A549 (cell line): ENCODE results near the gene ZNF234. TPM values are rescaled to one million over a fixed set of nuclear protein-coding genes. Genes with fewer than 3 reads are reported as not detected.
A peak's percentile ranks its signal among the peaks of the same experiment; 100 is the strongest.

Experiments
- ATAC-seq, 2 experiments: fragments of 200-7000 bp in 1 of 2; fragments of >200 bp in 1 of 2; cut with Nextera tagmentation in 1 of 2; cut with Tn5 transposase in 1 of 2; 3 replicates each; pipeline versions ENCODE4 v1.8.0 to v1.9.1; 2018 to 2020; ENCODE audit warnings: mild to moderate bottlenecking in 1 of 2, moderate library complexity in 1 of 2
- CTCF ChIA-PET: fragments of 300-600 bp; sonication (Branson Sonifier 250); formaldehyde crosslinking; extraction: SDS; loops from one replicate; lab custom pipeline; 2021; ENCODE audit warnings: antibody characterized with exemption, inconsistent platforms; lab: Yijun Ruan, JAX
- POLR2A ChIA-PET: fragments of 350-600 bp; formaldehyde crosslinking; extraction: SDS; loops from one replicate; lab custom pipeline; 2021; ENCODE audit warnings: antibody characterized with exemption, inconsistent platforms; lab: Yijun Ruan, JAX
- DNase-seq, 2 experiments: peaks; one replicate each; pipeline versions ENCODE4 v3.0.0 to v3.0.0-alpha.2; 2011 to 2016; ENCODE audit warnings: low read depth in 1 of 2, low spot score in 1 of 2
- FAIRE-seq: peaks from 2 replicates; lab custom pipeline; 2011; peaks lifted over from hg19 to GRCh38; lab: Jason Lieb, UNC
- H3K27ac ChIP-seq, 2 experiments: fragments of >200 bp; sonication (Bioruptor Twin); formaldehyde crosslinking; 3 replicates each; pipeline ENCODE4 v1.5.1; 2016 to 2017
- H3K4me1 ChIP-seq: fragments of >200 bp; sonication (Bioruptor Twin); formaldehyde crosslinking; 3 replicates; pipeline ENCODE4 v1.6.1; 2016
- H3K4me2 ChIP-seq: fragments of >200 bp; sonication (Bioruptor Twin); formaldehyde crosslinking; 3 replicates; pipeline ENCODE4 v1.6.1; 2016
- H3K4me3 ChIP-seq: fragments of >200 bp; sonication (Bioruptor Twin); formaldehyde crosslinking; 3 replicates; pipeline ENCODE4 v1.5.1; 2016
- H3K9me3 ChIP-seq: fragments of >200 bp; sonication (Bioruptor Twin); formaldehyde crosslinking; 3 replicates; pipeline ENCODE4 v1.6.1; 2016
- BHLHE40 ChIP-seq: IDR thresholded peaks from 2 replicates; pipeline ENCODE4 v1.6.1; 2012; ENCODE audit warnings: low read depth, low read length, inconsistent platforms
- CBX8 ChIP-seq: fragments of 200-600 bp; sonication (generic); IDR thresholded peaks from 2 replicates; pipeline ENCODE4 v1.6.1; 2016
- CEBPB ChIP-seq, 2 experiments: fragments of >200 bp in 1 of 2; sonication (Bioruptor Twin) in 1 of 2; formaldehyde crosslinking in 1 of 2; IDR thresholded peaks; 2 replicates each; pipeline ENCODE4 v1.6.1; 2012 to 2016
- CHD4 ChIP-seq: fragments of 200-600 bp; sonication (generic); IDR thresholded peaks from 2 replicates; pipeline ENCODE4 v1.6.1; 2016; ENCODE audit warnings: antibody characterized with exemption, mild to moderate bottlenecking, borderline replicate concordance
- EHF ChIP-seq: fragments of 250-450 bp; sonication (Bioruptor Pico); IDR thresholded peaks from 2 replicates; pipeline ENCODE4 v1.5.0; 2020; ENCODE audit warnings: mild to moderate bottlenecking
- EHMT2 ChIP-seq: fragments of 200-600 bp; sonication (generic); IDR thresholded peaks from 2 replicates; pipeline ENCODE4 v1.6.1; 2016; ENCODE audit warnings: antibody characterized with exemption, low read depth, mild to moderate bottlenecking, moderate library complexity
- FOSL2 ChIP-seq, 2 experiments: fragments of 450-650 bp in 1 of 2; fragments of >200 bp in 1 of 2; sonication (Bioruptor Twin) in 1 of 2; formaldehyde crosslinking; IDR thresholded peaks; 2 replicates each; pipeline versions ENCODE4 v1.5.0 to v1.6.1; 2016 to 2020; ENCODE audit warnings: mild to moderate bottlenecking in 1 of 2, moderate library complexity in 1 of 2
- HEYL ChIP-seq: fragments of 250-450 bp; sonication (Bioruptor Pico); IDR thresholded peaks from 2 replicates; pipeline ENCODE4 v1.8.0; 2021; ENCODE audit warnings: mild to moderate bottlenecking, moderate library complexity
- HOXA7 ChIP-seq: fragments of 250-450 bp; sonication (Bioruptor Pico); IDR thresholded peaks from 2 replicates; pipeline ENCODE4 v1.5.0; 2020; ENCODE audit warnings: mild to moderate bottlenecking, moderate library complexity
- HOXB13 ChIP-seq: fragments of 250-450 bp; sonication (Bioruptor Pico); IDR thresholded peaks from 2 replicates; pipeline ENCODE4 v1.5.0; 2020; ENCODE audit warnings: low read depth, mild to moderate bottlenecking, moderate library complexity
- JUN ChIP-seq, 2 experiments: fragments of >200 bp; sonication (Bioruptor Twin); formaldehyde crosslinking; IDR thresholded peaks; 2 replicates in 1 of 2; 3 replicates in 1 of 2; pipeline ENCODE4 v1.6.1; 2016 to 2017
- JUNB ChIP-seq: fragments of >200 bp; sonication (Bioruptor Twin); formaldehyde crosslinking; IDR thresholded peaks from 2 replicates; pipeline ENCODE4 v1.6.1; 2016
- KDM1A ChIP-seq: fragments of 200-600 bp; sonication (generic); IDR thresholded peaks from 2 replicates; pipeline ENCODE4 v1.6.1; 2016; ENCODE audit warnings: low read depth, mild to moderate bottlenecking
- MAFK ChIP-seq: fragments of 450-650 bp; IDR thresholded peaks from 2 replicates; pipeline ENCODE4 v1.6.1; 2014; ENCODE audit not compliant: partially characterized antibody
- NFE2L2 ChIP-seq: fragments of 150-350 bp; conservative IDR thresholded peaks from 2 replicates; pipeline ENCODE4 v1.6.1; 2014; ENCODE audit warnings: low read length
- NPAS2 ChIP-seq: fragments of 250-450 bp; sonication (Bioruptor Pico); IDR thresholded peaks from 2 replicates; pipeline ENCODE4 v1.8.0; 2022; ENCODE audit warnings: mild to moderate bottlenecking, moderate library complexity, borderline replicate concordance
- NR3C1 ChIP-seq: fragments of >200 bp; sonication (Bioruptor Twin); formaldehyde crosslinking; IDR thresholded peaks from 3 replicates; pipeline ENCODE4 v1.6.1; 2017
- PHF8 ChIP-seq: fragments of 200-600 bp; sonication (generic); IDR thresholded peaks from 2 replicates; pipeline ENCODE4 v1.6.1; 2016; ENCODE audit warnings: low read depth, mild to moderate bottlenecking, antibody characterized with exemption, moderate library complexity, borderline replicate concordance
- POLR2A ChIP-seq: IDR thresholded peaks from 2 replicates; pipeline ENCODE4 v1.6.1; 2012; ENCODE audit warnings: mild to moderate bottlenecking, low read length
- RFX5 ChIP-seq: fragments of 450-650 bp; IDR thresholded peaks from 2 replicates; pipeline ENCODE4 v1.7.1; 2014; ENCODE audit warnings: antibody characterized with exemption, mild to moderate bottlenecking, moderate library complexity
- RNF2 ChIP-seq: fragments of 200-600 bp; sonication (generic); IDR thresholded peaks from 2 replicates; pipeline ENCODE4 v1.6.1; 2016; ENCODE audit warnings: low read depth, mild to moderate bottlenecking, antibody characterized with exemption, moderate library complexity, borderline replicate concordance
- SMC3 ChIP-seq: fragments of >200 bp; sonication (Bioruptor Twin); formaldehyde crosslinking; IDR thresholded peaks from 3 replicates; pipeline ENCODE4 v1.6.1; 2018; ENCODE audit warnings: inconsistent platforms
- SREBF2 ChIP-seq: fragments of 450-650 bp; IDR thresholded peaks from 2 replicates; pipeline ENCODE4 v1.6.1; 2014; ENCODE audit warnings: mild to moderate bottlenecking, moderate library complexity
- ZFP36 ChIP-seq: fragments of 450-650 bp; IDR thresholded peaks from 2 replicates; pipeline ENCODE4 v1.6.1; 2014; ENCODE audit warnings: borderline replicate concordance; ENCODE audit not compliant: partially characterized antibody
- ZSCAN20 ChIP-seq: fragments of 250-450 bp; sonication (Bioruptor Pico); IDR thresholded peaks from 2 replicates; pipeline ENCODE4 v1.8.0; 2022; ENCODE audit warnings: mild to moderate bottlenecking, moderate library complexity
- WGBS: methylation state at CpG from one replicate; pipeline ENCODE4 v1.1.6; 2017; ENCODE audit errors: missing lambda C conversion rate; 5-methylcytosine and 5-hydroxymethylcytosine counted together
- polyA plus RNA-seq, 4 experiments: library from polyadenylated mRNA; depleted of rRNA in 3 of 4; stranded (reverse); fragments of >200 nt; fragmentation: RNase III in 1 of 4; extraction: RNeasy Plus Mini Kit Qiagen cat#74134 plus additional on column Dnase treatment in 1 of 4; gene quantifications; 2 replicates in 3 of 4; 3 replicates in 1 of 4; pipeline ENCODE4 v1.2.3, GENCODE V29; 2011 to 2017
- TF ChIP-seq, protein P1 (sequence below): fragments of 200-600 bp; sonication (generic); IDR thresholded peaks from 2 replicates; pipeline ENCODE4 v1.6.1; 2016; ENCODE audit warnings: antibody characterized with exemption, mild to moderate bottlenecking, moderate library complexity
- TF ChIP-seq, protein P2 (sequence below): fragments of >200 bp; sonication (Bioruptor Twin); formaldehyde crosslinking; IDR thresholded peaks from 3 replicates; pipeline ENCODE4 v1.6.1; 2016
- TF ChIP-seq, protein P3 (sequence below): fragments of 150-350 bp; IDR thresholded peaks from 2 replicates; pipeline ENCODE4 v1.6.1; 2014; ENCODE audit warnings: low read depth, mild to moderate bottlenecking, low read length
- TF ChIP-seq, protein P4 (sequence below): IDR thresholded peaks from 2 replicates; pipeline ENCODE4 v1.6.1; 2012
- TF ChIP-seq, protein P5 (sequence below): fragments of >200 bp; sonication (Bioruptor Twin); formaldehyde crosslinking; IDR thresholded peaks from 2 replicates; pipeline ENCODE4 v1.6.1; 2016
- TF ChIP-seq, protein P6 (sequence below): IDR thresholded peaks from 2 replicates; pipeline ENCODE4 v1.6.1; 2012; ENCODE audit warnings: low read depth, borderline replicate concordance

ZNF234 gene
- polyA plus RNA-seq, 2 of the 4 experiments (the other 2 are of a cell fraction), result 4.7 to 6.2 TPM

DNA sequence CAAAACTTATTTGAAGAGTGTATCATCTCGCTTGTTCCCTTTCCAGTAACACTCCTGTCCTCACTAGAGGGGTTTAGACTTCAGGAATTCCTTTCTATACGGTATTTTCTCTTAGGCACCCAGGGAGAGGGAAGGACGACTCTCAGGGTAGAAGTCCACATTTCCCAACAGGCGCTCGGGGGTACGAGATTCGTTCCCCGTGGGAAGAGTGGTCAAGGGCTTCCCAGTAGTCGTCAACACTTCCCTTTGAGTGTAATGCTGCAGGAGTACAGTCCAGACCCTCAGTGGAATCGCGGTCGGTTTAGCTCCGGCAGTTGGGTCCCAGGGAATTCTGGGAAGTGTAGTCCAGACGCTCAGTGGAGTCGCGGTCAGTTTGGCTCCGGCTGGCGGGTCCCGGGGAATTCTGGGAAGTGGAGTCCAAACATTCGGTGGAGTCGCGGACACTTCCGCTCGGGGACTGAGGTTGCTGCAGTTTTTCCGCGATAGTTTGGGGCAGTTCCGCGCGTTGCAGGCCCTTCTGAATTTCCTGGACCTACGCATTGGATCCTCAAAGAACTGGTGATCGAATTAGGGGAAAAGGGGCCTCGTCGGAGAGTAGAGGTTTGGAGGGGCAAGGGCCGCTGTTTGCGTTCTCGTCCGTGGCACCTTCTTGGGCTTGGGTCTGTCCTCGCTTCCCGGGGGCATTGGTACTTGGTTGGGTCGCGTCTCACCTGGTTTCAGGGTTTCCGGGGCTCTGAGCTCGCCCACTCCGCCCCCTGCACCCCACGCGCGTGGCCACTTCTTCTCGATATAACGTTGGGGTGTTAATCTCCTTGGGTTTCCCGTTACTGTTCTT is 47.2 kb upstream of the ZNF234 start, which contains the start of gene ZNF224:
TSS of gene ZNF224 (plus strand) at position 431 of the 835 bp plus-strand sequence. CDS start 3,513 bp downstream, outside the sequence.
- H3K27ac ChIP-seq, result peak within 1 kb of the TSS; percentile 72 to 85
- CTCF ChIA-PET, result interaction anchor here (1.2 kb wide), 1 partner anchor 23 kb away, joined by 3 read pairs; no protein-coding TSS in a partner anchor
- POLR2A ChIA-PET, result interaction anchor here (0.6 to 1.4 kb wide), 5 partner anchors 19 to 406 kb away, joined by 3 to 18 read pairs (median 4); partner anchors contain the start of genes ZNF180, ZNF223, ZNF225 and ZNF227
- DNase-seq (peak; percentile 94 to 97), ATAC-seq (peak; percentile 97 to 99), FAIRE-seq (peak; percentile 88)
- no peak for TF ChIP-seq FOSL2 (IDR thresholded peaks at IDR 0.05)
- no peak for TF ChIP-seq FOSL2 (CRISPR knock-in tag; IDR thresholded peaks at IDR 0.05)
- TF ChIP-seq NPAS2 (CRISPR knock-in tag), result no peak
- TF ChIP-seq HOXB13 (CRISPR knock-in tag), result no peak
- no peak for TF ChIP-seq JUNB
- TF ChIP-seq EHMT2, result no peak
- TF ChIP-seq HOXA7, result no peak
- no peak for TF ChIP-seq BHLHE40
- TF ChIP-seq RNF2, result no peak
- no peak for TF ChIP-seq CEBPB (IDR thresholded peaks at IDR 0.05)
- TF ChIP-seq NFE2L2, result no peak
- peak; percentile 68; the same call in 1 of the 2 replicates for TF ChIP-seq PHF8
- TF ChIP-seq MAFK, result no peak
- TF ChIP-seq, protein P1, sequence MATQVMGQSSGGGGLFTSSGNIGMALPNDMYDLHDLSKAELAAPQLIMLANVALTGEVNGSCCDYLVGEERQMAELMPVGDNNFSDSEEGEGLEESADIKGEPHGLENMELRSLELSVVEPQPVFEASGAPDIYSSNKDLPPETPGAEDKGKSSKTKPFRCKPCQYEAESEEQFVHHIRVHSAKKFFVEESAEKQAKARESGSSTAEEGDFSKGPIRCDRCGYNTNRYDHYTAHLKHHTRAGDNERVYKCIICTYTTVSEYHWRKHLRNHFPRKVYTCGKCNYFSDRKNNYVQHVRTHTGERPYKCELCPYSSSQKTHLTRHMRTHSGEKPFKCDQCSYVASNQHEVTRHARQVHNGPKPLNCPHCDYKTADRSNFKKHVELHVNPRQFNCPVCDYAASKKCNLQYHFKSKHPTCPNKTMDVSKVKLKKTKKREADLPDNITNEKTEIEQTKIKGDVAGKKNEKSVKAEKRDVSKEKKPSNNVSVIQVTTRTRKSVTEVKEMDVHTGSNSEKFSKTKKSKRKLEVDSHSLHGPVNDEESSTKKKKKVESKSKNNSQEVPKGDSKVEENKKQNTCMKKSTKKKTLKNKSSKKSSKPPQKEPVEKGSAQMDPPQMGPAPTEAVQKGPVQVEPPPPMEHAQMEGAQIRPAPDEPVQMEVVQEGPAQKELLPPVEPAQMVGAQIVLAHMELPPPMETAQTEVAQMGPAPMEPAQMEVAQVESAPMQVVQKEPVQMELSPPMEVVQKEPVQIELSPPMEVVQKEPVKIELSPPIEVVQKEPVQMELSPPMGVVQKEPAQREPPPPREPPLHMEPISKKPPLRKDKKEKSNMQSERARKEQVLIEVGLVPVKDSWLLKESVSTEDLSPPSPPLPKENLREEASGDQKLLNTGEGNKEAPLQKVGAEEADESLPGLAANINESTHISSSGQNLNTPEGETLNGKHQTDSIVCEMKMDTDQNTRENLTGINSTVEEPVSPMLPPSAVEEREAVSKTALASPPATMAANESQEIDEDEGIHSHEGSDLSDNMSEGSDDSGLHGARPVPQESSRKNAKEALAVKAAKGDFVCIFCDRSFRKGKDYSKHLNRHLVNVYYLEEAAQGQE, result no peak
- no peak for TF ChIP-seq CBX8
- TF ChIP-seq, protein P2, sequence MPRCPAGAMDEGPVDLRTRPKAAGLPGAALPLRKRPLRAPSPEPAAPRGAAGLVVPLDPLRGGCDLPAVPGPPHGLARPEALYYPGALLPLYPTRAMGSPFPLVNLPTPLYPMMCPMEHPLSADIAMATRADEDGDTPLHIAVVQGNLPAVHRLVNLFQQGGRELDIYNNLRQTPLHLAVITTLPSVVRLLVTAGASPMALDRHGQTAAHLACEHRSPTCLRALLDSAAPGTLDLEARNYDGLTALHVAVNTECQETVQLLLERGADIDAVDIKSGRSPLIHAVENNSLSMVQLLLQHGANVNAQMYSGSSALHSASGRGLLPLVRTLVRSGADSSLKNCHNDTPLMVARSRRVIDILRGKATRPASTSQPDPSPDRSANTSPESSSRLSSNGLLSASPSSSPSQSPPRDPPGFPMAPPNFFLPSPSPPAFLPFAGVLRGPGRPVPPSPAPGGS, result 0 out of 3 replicates have a peak, but pooled peaks have one; percentile 67
- TF ChIP-seq, protein P3, sequence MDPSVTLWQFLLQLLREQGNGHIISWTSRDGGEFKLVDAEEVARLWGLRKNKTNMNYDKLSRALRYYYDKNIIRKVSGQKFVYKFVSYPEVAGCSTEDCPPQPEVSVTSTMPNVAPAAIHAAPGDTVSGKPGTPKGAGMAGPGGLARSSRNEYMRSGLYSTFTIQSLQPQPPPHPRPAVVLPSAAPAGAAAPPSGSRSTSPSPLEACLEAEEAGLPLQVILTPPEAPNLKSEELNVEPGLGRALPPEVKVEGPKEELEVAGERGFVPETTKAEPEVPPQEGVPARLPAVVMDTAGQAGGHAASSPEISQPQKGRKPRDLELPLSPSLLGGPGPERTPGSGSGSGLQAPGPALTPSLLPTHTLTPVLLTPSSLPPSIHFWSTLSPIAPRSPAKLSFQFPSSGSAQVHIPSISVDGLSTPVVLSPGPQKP, result no peak
- no peak for TF ChIP-seq CHD4
- no peak for TF ChIP-seq ZFP36
- no peak for TF ChIP-seq SREBF2
- TF ChIP-seq HEYL (CRISPR knock-in tag), result no peak
- no peak for TF ChIP-seq SMC3
- TF ChIP-seq RFX5, result no peak
- TF ChIP-seq JUN (IDR thresholded peaks at IDR 0.05), result peak; percentile 36 to 61; a peak in 1 of 5 replicates
- TF ChIP-seq, protein P4, sequence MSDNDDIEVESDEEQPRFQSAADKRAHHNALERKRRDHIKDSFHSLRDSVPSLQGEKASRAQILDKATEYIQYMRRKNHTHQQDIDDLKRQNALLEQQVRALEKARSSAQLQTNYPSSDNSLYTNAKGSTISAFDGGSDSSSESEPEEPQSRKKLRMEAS, result peak; percentile 41; the same call in 1 of the 2 replicates
- peak; percentile 34 for TF ChIP-seq POLR2A
- TF ChIP-seq KDM1A, result no peak
- TF ChIP-seq, protein P5, sequence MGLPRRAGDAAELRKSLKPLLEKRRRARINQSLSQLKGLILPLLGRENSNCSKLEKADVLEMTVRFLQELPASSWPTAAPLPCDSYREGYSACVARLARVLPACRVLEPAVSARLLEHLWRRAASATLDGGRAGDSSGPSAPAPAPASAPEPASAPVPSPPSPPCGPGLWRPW, result no peak
- no peak for TF ChIP-seq ZSCAN20 (CRISPR knock-in tag)
- TF ChIP-seq, protein P6, sequence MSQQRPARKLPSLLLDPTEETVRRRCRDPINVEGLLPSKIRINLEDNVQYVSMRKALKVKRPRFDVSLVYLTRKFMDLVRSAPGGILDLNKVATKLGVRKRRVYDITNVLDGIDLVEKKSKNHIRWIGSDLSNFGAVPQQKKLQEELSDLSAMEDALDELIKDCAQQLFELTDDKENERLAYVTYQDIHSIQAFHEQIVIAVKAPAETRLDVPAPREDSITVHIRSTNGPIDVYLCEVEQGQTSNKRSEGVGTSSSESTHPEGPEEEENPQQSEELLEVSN, result no peak
- no peak for TF ChIP-seq EHF (CRISPR knock-in tag)
- TF ChIP-seq NR3C1, result no peak
- WGBS, result 3% methylated on average over 50 of the region's 50 CpGs
- H3K4me1 ChIP-seq, result peaks cover 8% of the 10 kb centered on the region; the same call in 2 of the 3 replicates
- H3K9me3 ChIP-seq, result peaks cover 31% of the 10 kb centered on the region
- H3K4me2 ChIP-seq, result peak within 1 kb of the TSS; percentile 75
- peak within 1 kb of the TSS; percentile 87 for H3K4me3 ChIP-seq
